ENCODE results near the gene LRRC32.

Gene LRRC32

GRCh38 chr11:76670485-76671236, at the start of gene LRRC32:
TSS of gene LRRC32 (minus strand) at chr11:76670747. CDS start at chr11:76665954, 4,793 bp downstream.
- DNase-seq, result no peak

GRCh38 chr11:76719686-76720085, 49.1 kb upstream of the LRRC32 start:
- no peak for DNase-seq

GRCh38 chr11:76719281-76719680, 48.7 kb upstream of the LRRC32 start:
- DNase-seq, result no peak

GRCh38 chr11:76717816-76718215, 47.3 kb upstream of the LRRC32 start:
- no peak for DNase-seq

GRCh38 chr11:76717369-76717768, 46.8 kb upstream of the LRRC32 start:
- DNase-seq, result no peak

GRCh38 chr11:76716268-76716667, 45.7 kb upstream of the LRRC32 start:
- no peak for DNase-seq

- DNase-seq, result no peak
These were observed 43.9 kb upstream of the LRRC32 start for GRCh38 chr11:76714493-76714892.

GRCh38 chr11:76713499-76713898, 43.0 kb upstream of the LRRC32 start:
- no peak for DNase-seq

GRCh38 chr11:76712125-76712524, 41.6 kb upstream of the LRRC32 start:
- no peak for DNase-seq

GRCh38 chr11:76709756-76710155, 39.2 kb upstream of the LRRC32 start:
- DNase-seq, result no peak

- no peak for DNase-seq
These were observed 38.6 kb upstream of the LRRC32 start for GRCh38 chr11:76708972-76709660.

- no peak for DNase-seq
These were observed 36.8 kb upstream of the LRRC32 start for GRCh38 chr11:76707293-76707825.

- DNase-seq, result peak; percentile 31
These were observed 36.1 kb upstream of the LRRC32 start for GRCh38 chr11:76706667-76707066.

GRCh38 chr11:76705826-76706225, 35.3 kb upstream of the LRRC32 start:
- DNase-seq, result no peak

GRCh38 chr11:76704171-76704948, 33.8 kb upstream of the LRRC32 start:
- DNase-seq, result no peak

- DNase-seq, result no peak
These were observed 33.2 kb upstream of the LRRC32 start for GRCh38 chr11:76703707-76704106.

- no peak for DNase-seq
These were observed 32.0 kb upstream of the LRRC32 start for GRCh38 chr11:76702336-76703128.

- no peak for DNase-seq
These were observed 30.9 kb upstream of the LRRC32 start for GRCh38 chr11:76701294-76702040.

GRCh38 chr11:76700177-76701100, 29.9 kb upstream of the LRRC32 start:
- no peak for DNase-seq

GRCh38 chr11:76699451-76700091, 29.0 kb upstream of the LRRC32 start:
- DNase-seq, result no peak

Data from NCI-H1105 treated with DMSO at 0.1 percent for 48 hours (cell line).